ENCODE measurements around the gene EBF3. TPM values are rescaled to one million over a fixed set of nuclear protein-coding genes. Genes with fewer than 3 reads are reported as not detected.

Gene EBF3
- total RNA-seq, 1 experiment from 2014 or later: 0.64 TPM

DNA sequence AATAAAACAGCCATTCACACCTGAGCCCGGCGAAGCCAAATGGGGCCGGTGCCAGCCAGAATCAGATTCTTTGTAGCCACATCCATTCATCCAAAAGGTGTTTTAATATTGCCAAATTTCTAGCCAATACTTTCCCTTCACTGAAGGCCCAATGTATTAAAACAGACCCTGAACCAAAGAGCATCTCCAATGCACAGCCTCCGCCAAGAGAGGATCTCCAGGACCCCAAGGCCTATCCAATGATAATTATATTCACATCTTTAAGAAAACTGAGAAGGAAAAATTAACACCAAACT lies 12.2 kb downstream of the EBF3 start:
- H3K36me3 ChIP-seq (ENCODE audit: control insufficient read depth, insufficient read depth, low read length): no peaks in the 10 kb centered on the region
- H3K27me3 ChIP-seq (ENCODE audit: control insufficient read depth, insufficient read depth, low read length): peaks cover 24% of the 10 kb centered on the region
- in situ Hi-C loops (cut with HindIII; ENCODE audit: low pct_unique_long_range_greater_than_20kb, low sequenced_read_pairs) (no loop called here), intact Hi-C loops (cut with micrococcal nuclease; ENCODE audit: unreplicated experiment) (no loop called here)
- TF ChIP-seq, protein P1, sequence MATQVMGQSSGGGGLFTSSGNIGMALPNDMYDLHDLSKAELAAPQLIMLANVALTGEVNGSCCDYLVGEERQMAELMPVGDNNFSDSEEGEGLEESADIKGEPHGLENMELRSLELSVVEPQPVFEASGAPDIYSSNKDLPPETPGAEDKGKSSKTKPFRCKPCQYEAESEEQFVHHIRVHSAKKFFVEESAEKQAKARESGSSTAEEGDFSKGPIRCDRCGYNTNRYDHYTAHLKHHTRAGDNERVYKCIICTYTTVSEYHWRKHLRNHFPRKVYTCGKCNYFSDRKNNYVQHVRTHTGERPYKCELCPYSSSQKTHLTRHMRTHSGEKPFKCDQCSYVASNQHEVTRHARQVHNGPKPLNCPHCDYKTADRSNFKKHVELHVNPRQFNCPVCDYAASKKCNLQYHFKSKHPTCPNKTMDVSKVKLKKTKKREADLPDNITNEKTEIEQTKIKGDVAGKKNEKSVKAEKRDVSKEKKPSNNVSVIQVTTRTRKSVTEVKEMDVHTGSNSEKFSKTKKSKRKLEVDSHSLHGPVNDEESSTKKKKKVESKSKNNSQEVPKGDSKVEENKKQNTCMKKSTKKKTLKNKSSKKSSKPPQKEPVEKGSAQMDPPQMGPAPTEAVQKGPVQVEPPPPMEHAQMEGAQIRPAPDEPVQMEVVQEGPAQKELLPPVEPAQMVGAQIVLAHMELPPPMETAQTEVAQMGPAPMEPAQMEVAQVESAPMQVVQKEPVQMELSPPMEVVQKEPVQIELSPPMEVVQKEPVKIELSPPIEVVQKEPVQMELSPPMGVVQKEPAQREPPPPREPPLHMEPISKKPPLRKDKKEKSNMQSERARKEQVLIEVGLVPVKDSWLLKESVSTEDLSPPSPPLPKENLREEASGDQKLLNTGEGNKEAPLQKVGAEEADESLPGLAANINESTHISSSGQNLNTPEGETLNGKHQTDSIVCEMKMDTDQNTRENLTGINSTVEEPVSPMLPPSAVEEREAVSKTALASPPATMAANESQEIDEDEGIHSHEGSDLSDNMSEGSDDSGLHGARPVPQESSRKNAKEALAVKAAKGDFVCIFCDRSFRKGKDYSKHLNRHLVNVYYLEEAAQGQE (IDR thresholded peaks at IDR 0.05; ENCODE audit: insufficient read depth in 1 of 2, low read depth in 2 of 2, low read length in 1 of 2): no peak
- TF ChIP-seq SIN3A (IDR thresholded peaks at IDR 0.05; ENCODE audit: borderline replicate concordance, insufficient read depth, low read depth, low read length) (no peak), POLR2AphosphoS5 (IDR thresholded peaks at IDR 0.05; ENCODE audit: low read depth, low read length) (no peak), TCF7L2 (IDR thresholded peaks at IDR 0.05; ENCODE audit: low read depth, low read length) (no peak)
- TF ChIP-seq, protein P2, sequence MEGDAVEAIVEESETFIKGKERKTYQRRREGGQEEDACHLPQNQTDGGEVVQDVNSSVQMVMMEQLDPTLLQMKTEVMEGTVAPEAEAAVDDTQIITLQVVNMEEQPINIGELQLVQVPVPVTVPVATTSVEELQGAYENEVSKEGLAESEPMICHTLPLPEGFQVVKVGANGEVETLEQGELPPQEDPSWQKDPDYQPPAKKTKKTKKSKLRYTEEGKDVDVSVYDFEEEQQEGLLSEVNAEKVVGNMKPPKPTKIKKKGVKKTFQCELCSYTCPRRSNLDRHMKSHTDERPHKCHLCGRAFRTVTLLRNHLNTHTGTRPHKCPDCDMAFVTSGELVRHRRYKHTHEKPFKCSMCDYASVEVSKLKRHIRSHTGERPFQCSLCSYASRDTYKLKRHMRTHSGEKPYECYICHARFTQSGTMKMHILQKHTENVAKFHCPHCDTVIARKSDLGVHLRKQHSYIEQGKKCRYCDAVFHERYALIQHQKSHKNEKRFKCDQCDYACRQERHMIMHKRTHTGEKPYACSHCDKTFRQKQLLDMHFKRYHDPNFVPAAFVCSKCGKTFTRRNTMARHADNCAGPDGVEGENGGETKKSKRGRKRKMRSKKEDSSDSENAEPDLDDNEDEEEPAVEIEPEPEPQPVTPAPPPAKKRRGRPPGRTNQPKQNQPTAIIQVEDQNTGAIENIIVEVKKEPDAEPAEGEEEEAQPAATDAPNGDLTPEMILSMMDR (IDR thresholded peaks at IDR 0.05): no peak
- POLR2A ChIA-PET: no interaction called here
- no peak overlapping the region for H3K27ac ChIP-seq (ENCODE audit: low read length)
- no peaks in the 10 kb centered on the region for H3K9me3 ChIP-seq (ENCODE audit: control insufficient read depth, insufficient read depth, low read depth, low read length)
- CTCF ChIA-PET: no interaction called here
- DNase-seq (ENCODE audit: low read depth, low spot score) (no peak), ATAC-seq (no peak)
- H3K4me3 ChIP-seq (ENCODE audit: low read depth in 2 of 2, low read length in 2 of 2): no peak overlapping the region
- no peaks in the 10 kb centered on the region; the same call in 1 of the 2 replicates for H3K4me1 ChIP-seq (ENCODE audit: control insufficient read depth, insufficient read depth, low read length)
- BruUV-seq (replicated peaks): no TSS peak

DNA sequence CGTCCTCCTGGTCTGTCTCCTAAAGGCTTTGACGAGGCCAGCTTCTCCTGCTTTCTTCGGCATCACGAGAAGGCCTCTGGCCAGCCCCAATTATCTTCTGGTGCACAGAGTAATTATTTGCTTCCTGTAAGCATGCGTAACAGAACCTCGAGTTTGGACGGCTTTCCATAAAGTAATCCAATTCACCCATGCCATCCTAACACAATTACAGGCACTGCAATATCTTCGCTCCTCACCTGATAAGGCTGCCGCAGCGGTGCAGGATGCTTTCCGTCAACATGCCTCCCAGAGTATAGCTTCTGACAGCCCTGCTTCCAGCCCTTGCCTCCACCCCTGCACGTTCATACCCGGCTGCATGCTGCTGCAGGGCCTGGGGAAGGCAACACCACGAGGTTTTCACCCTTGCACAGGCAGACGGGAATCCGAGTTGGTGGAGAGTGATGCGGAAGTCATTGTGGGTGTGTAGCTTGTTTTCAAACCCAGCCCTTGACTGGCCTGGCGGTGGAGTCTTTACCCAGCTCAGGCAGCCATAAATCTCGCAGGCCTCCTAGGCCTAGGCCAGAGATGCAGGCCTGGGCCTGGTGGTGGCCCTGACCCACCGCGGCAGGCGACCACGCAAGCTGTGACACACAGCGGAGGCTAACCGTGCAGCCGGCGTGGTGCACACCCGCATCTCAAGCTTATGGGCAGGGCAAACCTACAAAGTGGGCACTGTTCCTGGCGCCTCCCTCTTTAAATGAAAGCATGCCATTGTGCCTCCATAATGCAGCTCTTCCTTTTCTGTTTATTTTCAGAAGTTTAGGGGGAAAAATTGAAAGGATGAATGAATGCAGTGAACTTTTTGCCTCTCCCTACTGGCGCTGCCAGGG lies 12.7 kb downstream of the EBF3 start:
- ChIA-PET POLR2A (no interaction called here), CTCF (no interaction called here)

More for the DNA sequence above, 12.7 kb downstream of the EBF3 start:
- TF ChIP-seq, protein P1 (IDR thresholded peaks at IDR 0.05; ENCODE audit: insufficient read depth in 1 of 2, low read depth in 2 of 2, low read length in 1 of 2): no peak
- TF ChIP-seq SIN3A (IDR thresholded peaks at IDR 0.05; ENCODE audit: borderline replicate concordance, insufficient read depth, low read depth, low read length) (no peak), POLR2AphosphoS5 (IDR thresholded peaks at IDR 0.05; ENCODE audit: low read depth, low read length) (no peak), TCF7L2 (IDR thresholded peaks at IDR 0.05; ENCODE audit: low read depth, low read length) (no peak)
- TF ChIP-seq, protein P2 (IDR thresholded peaks at IDR 0.05): no peak
- no TSS peak for BruUV-seq (replicated peaks)
- in situ Hi-C loops (cut with HindIII; ENCODE audit: low pct_unique_long_range_greater_than_20kb, low sequenced_read_pairs): no loop called here
- Histone ChIP-seq H3K36me3 (ENCODE audit: control insufficient read depth, insufficient read depth, low read length) (no peaks in the 10 kb centered on the region), H3K27ac (ENCODE audit: low read length) (no peak overlapping the region), H3K4me1 (ENCODE audit: control insufficient read depth, insufficient read depth, low read length) (no peaks in the 10 kb centered on the region; the same call in 1 of the 2 replicates), H3K27me3 (ENCODE audit: control insufficient read depth, insufficient read depth, low read length) (peaks cover 20% of the 10 kb centered on the region), H3K4me3 (ENCODE audit: low read depth in 2 of 2, low read length in 2 of 2) (no peak overlapping the region), H3K9me3 (ENCODE audit: control insufficient read depth, insufficient read depth, low read depth, low read length) (no peaks in the 10 kb centered on the region)
- ATAC-seq: no peak
- no peak for DNase-seq (ENCODE audit: low read depth, low spot score)
- intact Hi-C loops (cut with micrococcal nuclease; ENCODE audit: unreplicated experiment): no loop called here
